ENCODE data around the gene C17orf113. TPM values are rescaled to one million over a fixed set of nuclear protein-coding genes. Genes with fewer than 3 reads are reported as not detected.

The C17orf113 gene
- total and polyA plus RNA-seq, 2 of the 13 experiments (the other 11 are each of a cell fraction or from before 2014, with no cell fraction given): 0.87 to 1.1 TPM

GRCh38 chr17:42002175-42002791, 48.1 kb downstream of the C17orf113 start:
- Histone ChIP-seq H3K9me3 (ENCODE audit: low read length) (no peaks in the 10 kb centered on the region), H3K9ac (ENCODE audit: insufficient read depth, low read depth, low read length) (no peak overlapping the region; the same call in 1 of the 2 replicates), H2AFZ (ENCODE audit: low read length) (no peak overlapping the region), H3K27me3 (ENCODE audit: control insufficient read depth in 1 of 2, insufficient read depth in 2 of 2, low read length in 2 of 2) (no peaks in the 10 kb centered on the region), H3K4me2 (ENCODE audit: low read depth, low read length) (peak overlapping the region; percentile 67), H3K4me3 (replicated peaks in 1 of 3; ENCODE audit: insufficient read depth in 1 of 3, low read depth in 2 of 3, low read length in 3 of 3) (peak overlapping the region in 1 of 3 experiments; percentile 35; a peak in 1 of 6 replicates), H4K20me1 (ENCODE audit: insufficient read depth, low read length) (peaks cover 12% of the 10 kb centered on the region), H3K4me1 (ENCODE audit: insufficient read depth, low read length) (peaks cover 42% of the 10 kb centered on the region), H3K36me3 (replicated peaks in 1 of 2; ENCODE audit: control insufficient read depth in 1 of 2, insufficient read depth in 2 of 2, low read length in 2 of 2) (peaks cover 22 to 45% of the 10 kb centered on the region in 2 experiments), H3K79me2 (ENCODE audit: insufficient read depth, low read length) (peaks cover 66% of the 10 kb centered on the region), H3K27ac (ENCODE audit: extremely low read length, insufficient read depth, low read length) (peak overlapping the region; percentile 77)
- DNase-seq (ENCODE audit: low spot score) (no peak), FAIRE-seq (no peak), ATAC-seq (peak; percentile 35)
- intact Hi-C loops (cut with micrococcal nuclease; ENCODE audit: unreplicated experiment) (loop anchor here (2.0 kb wide), 1 partner anchor 15 kb away; the partner anchor contains the start of gene DNAJC7), in situ Hi-C loops (cut with HindIII; ENCODE audit: extremely low pct_ligation_motif_present, low pct_unique_long_range_greater_than_20kb) (no loop called here)
- WGBS (ENCODE audit: low lambda C conversion rate): 92% methylated on average over 7 of the region's 7 CpGs
- no TSS peak for BruUV-seq (replicated peaks)
- POLR2A ChIA-PET: interaction anchor here (0.6 to 9.0 kb wide), 19 partner anchors 10 to 314 kb away, joined by 3 to 183 read pairs (median 5); partner anchors contain the start of genes CNP, DNAJC7, EIF1 and NKIRAS2
- TF ChIP-seq ZNF547 (CRISPR knock-in tag; IDR thresholded peaks at IDR 0.05) (0 out of 2 replicates have a peak, but pooled peaks have one; percentile 23), NR2F1 (CRISPR knock-in tag; IDR thresholded peaks at IDR 0.05) (peak in 1 of 2 experiments; percentile 29; a peak in 1 of 4 replicates), ZNF841 (CRISPR knock-in tag; IDR thresholded peaks at IDR 0.05; ENCODE audit: borderline replicate concordance) (no peak), ZNF280D (CRISPR knock-in tag; IDR thresholded peaks at IDR 0.05) (peak; percentile 27; the same call in 1 of the 2 replicates), RBM22 (optimal IDR thresholded peaks at IDR 0.05; ENCODE audit: low read length) (peak; percentile 53), MLLT10 (CRISPR knock-in tag; IDR thresholded peaks at IDR 0.05) (no peak)
- CTCF ChIA-PET (ENCODE audit: low intra/inter-chr PET ratio, low total read pairs): no interaction called here

All from HepG2 (cell line).